H1 (cell line): ENCODE measurements around the gene FARS2. TPM values are rescaled to one million over a fixed set of nuclear protein-coding genes. Genes with fewer than 3 reads are reported as not detected.

ENCODE experiments used
- CTCF ChIA-PET: fragments of 300-600 bp; sonication (Branson Sonifier 250); formaldehyde crosslinking; loops from one replicate; lab custom pipeline; 2021; ENCODE audit not compliant: partially characterized antibody; lab: Charles Lee
- POLR2A ChIA-PET: fragments of 300-600 bp; sonication (Branson Sonifier 250); formaldehyde crosslinking; loops from one replicate; lab custom pipeline; 2021; ENCODE audit warnings: inconsistent platforms; ENCODE audit not compliant: partially characterized antibody; lab: Charles Lee
- DNase-seq, 2 experiments: peaks; one replicate each; pipeline versions ENCODE4 v3.0.0 to v3.0.0-alpha.2; 2010 to 2022; ENCODE audit warnings: low spot score in 2 of 2, low read depth in 1 of 2, mixed read lengths in 1 of 2
- FAIRE-seq: peaks from 2 replicates; lab custom pipeline; 2011; peaks lifted over from hg19 to GRCh38; lab: Jason Lieb, UNC
- H2AFZ ChIP-seq: 2 replicates; pipeline ENCODE4 v1.8.1; 2012; ENCODE audit warnings: low read length, inconsistent platforms
- H2AK5ac ChIP-seq: 2 replicates; pipeline ENCODE4 v1.6.1; 2013; ENCODE audit warnings: low read depth, low read length
- H2BK120ac ChIP-seq: replicated peaks from 2 replicates; pipeline ENCODE3; 2013; ENCODE audit warnings: low read depth, low read length, inconsistent platforms
- H2BK12ac ChIP-seq: 2 replicates; pipeline ENCODE4 v1.6.1; 2013; ENCODE audit warnings: low read depth, low read length
- H2BK15ac ChIP-seq: 2 replicates; pipeline ENCODE4 v1.6.1; 2013; ENCODE audit warnings: low read length
- H2BK20ac ChIP-seq: 2 replicates; pipeline ENCODE4 v1.6.1; 2013; ENCODE audit warnings: low read length
- H2BK5ac ChIP-seq: 2 replicates; pipeline ENCODE4 v1.6.1; 2013; ENCODE audit warnings: low read depth, low read length
- H3K14ac ChIP-seq: 2 replicates; pipeline ENCODE4 v1.6.1; 2013; ENCODE audit warnings: inconsistent platforms; ENCODE audit not compliant: insufficient read length
- H3K18ac ChIP-seq: 2 replicates; pipeline ENCODE4 v1.6.1; 2013; ENCODE audit warnings: low read length; ENCODE audit errors: extremely low read depth
- H3K23ac ChIP-seq: 2 replicates; pipeline ENCODE4 v1.6.1; 2013; ENCODE audit warnings: inconsistent platforms; ENCODE audit not compliant: insufficient read length
- H3K23me2 ChIP-seq: 2 replicates; pipeline ENCODE4 v1.6.1; 2013; ENCODE audit warnings: low read depth, low read length
- H3K27ac ChIP-seq: 2 replicates; pipeline ENCODE4 v1.6.1; 2011; ENCODE audit warnings: low read depth, low read length, inconsistent platforms
- H3K27me3 ChIP-seq, 4 experiments: replicated peaks in 1 of 4; 1 replicate in 1 of 4; 2 replicates in 3 of 4; pipeline versions ENCODE4 v1.6.1 to v1.8.1; 2011 to 2013; ENCODE audit warnings: low read length in 3 of 4, mild to moderate bottlenecking in 3 of 4, inconsistent platforms in 2 of 4, mixed read lengths in 2 of 4, moderate library complexity in 1 of 4; ENCODE audit not compliant: control insufficient read depth in 3 of 4, insufficient read depth in 3 of 4; ENCODE audit errors: extremely low read depth in 1 of 4
- H3K36me3 ChIP-seq, 4 experiments: 2 replicates each; pipeline versions ENCODE4 v1.6.1 to v1.8.1; 2011 to 2013; ENCODE audit warnings: mild to moderate bottlenecking in 4 of 4, low read length in 3 of 4, moderate library complexity in 2 of 4, control low read depth in 1 of 4, inconsistent platforms in 1 of 4; ENCODE audit not compliant: insufficient read depth in 4 of 4, control insufficient read depth in 2 of 4
- H3K4ac ChIP-seq: replicated peaks from 2 replicates; pipeline ENCODE3; 2013; ENCODE audit warnings: low read length, low read depth, mixed read lengths, inconsistent platforms; ENCODE audit not compliant: insufficient read length
- H3K4me1 ChIP-seq, 4 experiments: replicated peaks in 1 of 4; 1 replicate in 1 of 4; 2 replicates in 3 of 4; pipeline versions ENCODE4 v1.6.1 to v1.8.1; 2011 to 2013; ENCODE audit warnings: low read length in 3 of 4, inconsistent platforms in 2 of 4, mixed read lengths in 1 of 4; ENCODE audit not compliant: insufficient read depth in 4 of 4, control insufficient read depth in 3 of 4
- H3K4me2 ChIP-seq, 2 experiments: 2 replicates each; pipeline versions ENCODE4 v1.6.1 to v1.8.1; 2011 to 2013; ENCODE audit warnings: low read depth in 2 of 2, low read length in 2 of 2, control low read depth in 1 of 2, inconsistent platforms in 1 of 2, mild to moderate bottlenecking in 1 of 2; ENCODE audit not compliant: insufficient read depth in 1 of 2
- H3K4me3 ChIP-seq, 4 experiments: fragments of 200-600, 300-600 bp in 1 of 4; sonication (generic), shearing (Covaris generic), sonication (Bioruptor Twin) in 1 of 4; 2 replicates each; pipeline versions ENCODE4 v1.5.1 to v1.8.1; 2011 to 2016; ENCODE audit warnings: low read length in 4 of 4, low read depth in 3 of 4, control low read depth in 2 of 4, inconsistent platforms in 2 of 4, mild to moderate bottlenecking in 2 of 4, mixed read lengths in 1 of 4, moderate library complexity in 1 of 4; ENCODE audit not compliant: insufficient read depth in 2 of 4; ENCODE audit errors: extremely low read depth in 1 of 4
- H3K56ac ChIP-seq: replicated peaks from 2 replicates; pipeline ENCODE3; 2013; ENCODE audit warnings: low read depth, mild to moderate bottlenecking, mixed read lengths, low read length, inconsistent platforms; ENCODE audit not compliant: insufficient read length
- H3K79me1 ChIP-seq: 2 replicates; pipeline ENCODE4 v1.6.1; 2013; ENCODE audit warnings: low read depth, low read length, control low read depth
- H3K79me2 ChIP-seq, 2 experiments: 2 replicates each; pipeline versions ENCODE4 v1.6.1 to v1.8.1; 2012 to 2013; ENCODE audit warnings: low read length in 2 of 2, mild to moderate bottlenecking in 2 of 2, inconsistent platforms in 1 of 2; ENCODE audit not compliant: insufficient read depth in 2 of 2, control insufficient read depth in 1 of 2
- H3K9ac ChIP-seq, 4 experiments: replicated peaks in 1 of 4; 1 replicate in 1 of 4; 2 replicates in 3 of 4; pipeline versions ENCODE4 v1.6.1 to v1.8.1; 2011 to 2013; ENCODE audit warnings: low read depth in 3 of 4, low read length in 3 of 4, control low read depth in 2 of 4, mild to moderate bottlenecking in 2 of 4, moderate library complexity in 2 of 4, inconsistent platforms in 1 of 4; ENCODE audit errors: extremely low read depth in 1 of 4
- H3K9me3 ChIP-seq, 2 experiments: 2 replicates each; pipeline versions ENCODE4 v1.6.1 to v1.8.1; 2012 to 2013; ENCODE audit warnings: mild to moderate bottlenecking in 2 of 2, moderate library complexity in 2 of 2, control low read depth in 1 of 2, inconsistent platforms in 1 of 2, low read depth in 1 of 2, low read length in 1 of 2, mixed read lengths in 1 of 2; ENCODE audit not compliant: insufficient read depth in 2 of 2
- H4K20me1 ChIP-seq, 2 experiments: replicated peaks in 1 of 2; 2 replicates each; pipeline versions ENCODE3 to v1.8.1; 2011 to 2013; ENCODE audit warnings: inconsistent platforms in 2 of 2, low read length in 2 of 2, mild to moderate bottlenecking in 1 of 2; ENCODE audit not compliant: insufficient read depth in 2 of 2, control insufficient read depth in 1 of 2
- H4K5ac ChIP-seq: 2 replicates; pipeline ENCODE4 v1.6.1; 2013; ENCODE audit warnings: low read length, low read depth, mixed read lengths, inconsistent platforms; ENCODE audit not compliant: insufficient read length
- H4K8ac ChIP-seq: 2 replicates; pipeline ENCODE4 v1.8.0; 2013; ENCODE audit warnings: mild to moderate bottlenecking, moderate library complexity, low read length, inconsistent platforms; ENCODE audit not compliant: insufficient read depth; ENCODE audit errors: extremely low read depth
- H4K91ac ChIP-seq: replicated peaks from 2 replicates; pipeline ENCODE3; 2013; ENCODE audit warnings: low read length, mixed read lengths, inconsistent platforms; ENCODE audit not compliant: insufficient read length
- BCL11A ChIP-seq, 2 experiments: IDR thresholded peaks; one replicate each; pipeline ENCODE4 v1.6.1; 2011; ENCODE audit warnings: low read depth in 2 of 2, low read length in 2 of 2, mild to moderate bottlenecking in 2 of 2
- GABPA ChIP-seq: IDR thresholded peaks from 2 replicates; pipeline ENCODE4 v1.6.1; 2011; ENCODE audit warnings: mild to moderate bottlenecking, low read length, moderate library complexity, borderline replicate concordance; ENCODE audit not compliant: insufficient read depth
- JUN ChIP-seq: IDR thresholded peaks from 2 replicates; pipeline ENCODE4 v1.6.1; 2011; ENCODE audit warnings: low read depth, mild to moderate bottlenecking, improper control_type of control experiment, low read length
- POLR2A ChIP-seq, 2 experiments: IDR thresholded peaks; 1 replicate in 1 of 2; 2 replicates in 1 of 2; pipeline ENCODE4 v1.6.1; 2011; ENCODE audit warnings: low read depth in 2 of 2, low read length in 2 of 2, mild to moderate bottlenecking in 2 of 2; ENCODE audit errors: control extremely low read depth in 1 of 2
- POU5F1 ChIP-seq: IDR thresholded peaks from 2 replicates; pipeline ENCODE4 v1.6.1; 2011; ENCODE audit warnings: low read depth, mild to moderate bottlenecking, low read length, moderate library complexity
- RAD21 ChIP-seq, 2 experiments: IDR thresholded peaks in 1 of 2; conservative IDR thresholded peaks in 1 of 2; 2 replicates each; pipeline ENCODE4 v1.6.1; 2011; ENCODE audit warnings: low read depth in 2 of 2, low read length in 2 of 2, improper control_type of control experiment in 1 of 2, inconsistent platforms in 1 of 2, mild to moderate bottlenecking in 1 of 2, moderate library complexity in 1 of 2
- RNF2 ChIP-seq: fragments of 200-900, 300-1000 bp; sonication (generic); IDR thresholded peaks from 2 replicates; pipeline ENCODE4 v1.7.1; 2016; ENCODE audit warnings: borderline replicate concordance, low read depth, mild to moderate bottlenecking, antibody characterized with exemption, low read length; ENCODE audit not compliant: poor library complexity, severe bottlenecking; ENCODE audit errors: missing control alignments
- SIN3A ChIP-seq, 2 experiments: IDR thresholded peaks in 1 of 2; conservative IDR thresholded peaks in 1 of 2; 2 replicates each; pipeline ENCODE4 v1.6.1; 2011 to 2012; ENCODE audit warnings: low read length in 2 of 2, improper control_type of control experiment in 1 of 2, low read depth in 1 of 2, mild to moderate bottlenecking in 1 of 2
- SP1 ChIP-seq: IDR thresholded peaks from 2 replicates; pipeline ENCODE4 v1.6.1; 2011; ENCODE audit warnings: low read depth, low read length
- WGBS, 2 experiments: shearing (Covaris generic) in 1 of 2; methylation state at CpG; one replicate each; pipeline versions ENCODE4 v1.1.6 to v1.1.7; 2013 to 2015; ENCODE audit warnings: low lambda C conversion rate in 2 of 2, mixed read lengths in 2 of 2, inconsistent platforms in 1 of 2, low coverage in 1 of 2, missing lambda C conversion rate in 1 of 2; ENCODE audit not compliant: insufficient replicate concordance in 2 of 2, insufficient coverage in 1 of 2, insufficient read length in 1 of 2; ENCODE audit errors: extremely low coverage in 1 of 2, missing lambda C conversion rate in 1 of 2; 5-methylcytosine and 5-hydroxymethylcytosine counted together
- polyA plus RNA-seq, 7 experiments: library from polyadenylated mRNA; depleted of rRNA in 3 of 7; stranded (reverse) in 5 of 7; unstranded in 2 of 7; fragments of >200 nt in 5 of 7; fragments of 200-250 nt in 2 of 7; gene quantifications; 1 replicate in 5 of 7; 2 replicates in 1 of 7; 4 replicates in 1 of 7; pipeline versions ENCODE4 v1.2.1 to v1.2.3, GENCODE V29; 2011 to 2013; ENCODE audit warnings: missing spikeins in 2 of 7, mixed read lengths in 2 of 7
- total RNA-seq: library from RNA; stranded (reverse); fragmentation: NEBNext Ultra II Directional; extraction: Animal tissue kit (Norgen Biotek cat#: 25700); gene quantifications from 2 replicates; pipeline ENCODE4 v1.2.1, GENCODE V29; 2021
- TF ChIP-seq, protein P1 (sequence below), 3 experiments: IDR thresholded peaks; 1 replicate in 2 of 3; 2 replicates in 1 of 3; pipeline versions ENCODE4 v1.5.1 to v1.6.1; 2011; ENCODE audit warnings: low read length in 3 of 3, mild to moderate bottlenecking in 3 of 3, inconsistent platforms in 2 of 3, low read depth in 1 of 3, moderate library complexity in 1 of 3; ENCODE audit not compliant: insufficient read depth in 1 of 3; ENCODE audit errors: control extremely low read depth in 1 of 3

FARS2 gene
- total and polyA plus RNA-seq, 2 of the 8 experiments (the other 6 are each of a cell fraction or from before 2014, with no cell fraction given) = 11.7 to 14.4 TPM

DNA sequence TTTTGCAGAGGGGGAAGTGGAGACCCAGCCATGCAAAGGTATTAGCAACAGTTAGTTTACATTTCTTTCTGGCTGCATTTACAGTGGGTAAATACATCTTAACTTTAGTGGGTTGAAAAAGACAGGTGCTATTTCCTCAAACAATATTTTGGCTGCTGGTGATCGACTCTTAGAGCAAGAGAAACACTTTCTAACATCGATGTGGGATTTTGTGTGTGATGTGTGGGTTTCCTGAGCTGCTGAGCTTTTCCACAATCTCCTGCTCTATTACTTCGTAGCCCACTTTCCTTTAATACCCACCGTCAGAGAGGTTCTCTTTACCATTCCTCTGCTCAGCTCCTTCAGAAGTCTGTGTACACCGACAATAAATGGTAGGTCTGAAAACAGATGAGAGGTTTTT lies 406.4 kb downstream of the FARS2 start:
- no peaks in the 10 kb centered on the region for H3K79me2 ChIP-seq
- H3K4me1 ChIP-seq = peaks cover 3 to 13% (median 7%) of the 10 kb centered on the region in 4 experiments; a peak in 6 of 7 replicates
- no peak for FAIRE-seq
- H3K27ac ChIP-seq = no peak overlapping the region
- H3K14ac ChIP-seq = no peak overlapping the region
- no peak overlapping the region for H2AK5ac ChIP-seq
- no peak overlapping the region for H3K4ac ChIP-seq
- no peak overlapping the region for H4K5ac ChIP-seq
- H3K9me3 ChIP-seq = no peaks in the 10 kb centered on the region
- H3K36me3 ChIP-seq = no peaks in the 10 kb centered on the region
- H3K9ac ChIP-seq = no peak overlapping the region
- H3K56ac ChIP-seq = no peak overlapping the region
- no peaks in the 10 kb centered on the region for H3K27me3 ChIP-seq
- WGBS, 2 experiments = 75% methylated on average over 5 of the region's 5 CpGs; no CpG with 5 or more reads in 1 of the 2 experiments
- H4K91ac ChIP-seq = no peak overlapping the region
- H2BK20ac ChIP-seq = no peak overlapping the region
- H3K23me2 ChIP-seq = no peaks in the 10 kb centered on the region
- ChIA-PET POLR2A (interaction anchor here (0.9 kb wide), 1 partner anchor 184 kb away, joined by 3 read pairs; no protein-coding TSS in a partner anchor), CTCF (interaction anchor here (1.2 kb wide), 1 partner anchor 12 kb away, joined by 3 read pairs; no protein-coding TSS in a partner anchor)
- no peak overlapping the region for H2BK5ac ChIP-seq
- H4K8ac ChIP-seq = no peak overlapping the region
- no peak overlapping the region for H2BK15ac ChIP-seq
- no peak overlapping the region for H2BK12ac ChIP-seq
- H3K18ac ChIP-seq = no peak overlapping the region
- H2BK120ac ChIP-seq = no peak overlapping the region
- no peak overlapping the region for H3K23ac ChIP-seq
- no peaks in the 10 kb centered on the region for H4K20me1 ChIP-seq
- H3K4me2 ChIP-seq = no peak overlapping the region
- no peaks in the 10 kb centered on the region for H3K79me1 ChIP-seq
- no peak for DNase-seq
- H3K4me3 ChIP-seq = no peak overlapping the region
- H2AFZ ChIP-seq = no peak overlapping the region
- TF ChIP-seq SIN3A (conservative IDR thresholded peaks at IDR 0.05 in 1 of 2, IDR thresholded peaks at IDR 0.05 in 1 of 2; ENCODE audit: low read depth in 1 of 2, low read length in 2 of 2) (no peak), RAD21 (IDR thresholded peaks at IDR 0.05 in 1 of 2, conservative IDR thresholded peaks at IDR 0.05 in 1 of 2; ENCODE audit: low read depth in 2 of 2, low read length in 2 of 2) (no peak), POLR2A (IDR thresholded peaks at IDR 0.05; ENCODE audit: control extremely low read depth in 1 of 2, low read depth in 2 of 2, low read length in 2 of 2) (no peak), BCL11A (IDR thresholded peaks at IDR 0.05; ENCODE audit: low read depth in 2 of 2, low read length in 2 of 2) (no peak), SP1 (no peak), RNF2 (no peak), POU5F1 (no peak), JUN (no peak), GABPA (no peak)
- TF ChIP-seq, protein P1, sequence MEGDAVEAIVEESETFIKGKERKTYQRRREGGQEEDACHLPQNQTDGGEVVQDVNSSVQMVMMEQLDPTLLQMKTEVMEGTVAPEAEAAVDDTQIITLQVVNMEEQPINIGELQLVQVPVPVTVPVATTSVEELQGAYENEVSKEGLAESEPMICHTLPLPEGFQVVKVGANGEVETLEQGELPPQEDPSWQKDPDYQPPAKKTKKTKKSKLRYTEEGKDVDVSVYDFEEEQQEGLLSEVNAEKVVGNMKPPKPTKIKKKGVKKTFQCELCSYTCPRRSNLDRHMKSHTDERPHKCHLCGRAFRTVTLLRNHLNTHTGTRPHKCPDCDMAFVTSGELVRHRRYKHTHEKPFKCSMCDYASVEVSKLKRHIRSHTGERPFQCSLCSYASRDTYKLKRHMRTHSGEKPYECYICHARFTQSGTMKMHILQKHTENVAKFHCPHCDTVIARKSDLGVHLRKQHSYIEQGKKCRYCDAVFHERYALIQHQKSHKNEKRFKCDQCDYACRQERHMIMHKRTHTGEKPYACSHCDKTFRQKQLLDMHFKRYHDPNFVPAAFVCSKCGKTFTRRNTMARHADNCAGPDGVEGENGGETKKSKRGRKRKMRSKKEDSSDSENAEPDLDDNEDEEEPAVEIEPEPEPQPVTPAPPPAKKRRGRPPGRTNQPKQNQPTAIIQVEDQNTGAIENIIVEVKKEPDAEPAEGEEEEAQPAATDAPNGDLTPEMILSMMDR (IDR thresholded peaks at IDR 0.05; ENCODE audit: control extremely low read depth in 1 of 3, insufficient read depth in 1 of 3, low read depth in 1 of 3, low read length in 3 of 3) = no peak
